Body of pancreas (tissue), 4 donors: Measurements from ENCODE around the gene AGAP1. TPM values are rescaled to one million over a fixed set of nuclear protein-coding genes. Genes with fewer than 3 reads are reported as not detected.
A peak's percentile ranks its signal among the peaks of the same experiment; 100 is the strongest.

ENCODE experiments used
- ATAC-seq: fragments of 150-250 bp; one replicate; pipeline ENCODE4 v1.9.1; 2016
- DNase-seq, 4 donors: peaks; one replicate each; pipeline ENCODE4 v3.0.0-alpha.2; 2019
- H3K27ac ChIP-seq, 4 donors: fragments of 200-600 bp; sonication (generic); 1 replicate in 3 of 4; 2 replicates in 1 of 4; pipeline versions ENCODE4 v1.5.1 to v1.6.1; 2016 to 2019; ENCODE audit warnings: mild to moderate bottlenecking in 1 of 4, mixed read lengths in 1 of 4, moderate library complexity in 1 of 4
- H3K27me3 ChIP-seq, 2 donors: fragments of 200-600 bp; sonication (generic); one replicate each; pipeline ENCODE4 v1.6.0; 2016; ENCODE audit warnings: mild to moderate bottlenecking in 1 of 2
- H3K36me3 ChIP-seq, 2 donors: fragments of 200-600 bp; sonication (generic); replicated peaks in 1 of 2; 2 replicates each; pipeline ENCODE4 v1.5.1; 2016; ENCODE audit warnings: low read depth in 2 of 2; ENCODE audit not compliant: insufficient read depth in 1 of 2
- H3K4me1 ChIP-seq: fragments of 200-600 bp; sonication (generic); one replicate; pipeline ENCODE4 v1.6.0; 2016
- H3K4me3 ChIP-seq, 2 donors: fragments of 200-600 bp; sonication (generic); 1 replicate in 1 of 2; 2 replicates in 1 of 2; pipeline ENCODE4 v1.5.1; 2016 to 2019
- H3K9me3 ChIP-seq, 3 donors: fragments of 200-600 bp; sonication (generic); 1 replicate in 2 of 3; 2 replicates in 1 of 3; pipeline ENCODE4 v1.5.1; 2016
- POLR2A ChIP-seq, 3 donors: fragments of 450-650 bp; IDR thresholded peaks; one replicate each; pipeline ENCODE4 v1.6.1; 2016; ENCODE audit warnings: antibody characterized with exemption in 3 of 3, mild to moderate bottlenecking in 2 of 3
- WGBS, 2 donors: methylation state at CpG; one replicate each; pipeline ENCODE4 v1.1.5; 2017; 5-methylcytosine and 5-hydroxymethylcytosine counted together
- intact Hi-C: fragments of 100-400 bp; cut with DNase I; formaldehyde crosslinking; loops from one replicate; pipeline ENCODE4 v1.15.1; 2023
- total RNA-seq, 2 donors: library from RNA; depleted of rRNA; stranded (reverse); fragments of >200 nt; gene quantifications; one replicate each; pipeline ENCODE4 v1.1.0, GENCODE V29; 2016
- TF ChIP-seq, protein P1 (sequence below), 7 experiments: fragments of 450-650 bp in 4 of 7; fragments of 200-600 bp in 3 of 7; sonication (generic) in 3 of 7; IDR thresholded peaks; one replicate each; pipeline ENCODE4 v1.5.1; 2016 to 2019; ENCODE audit warnings: antibody characterized with exemption in 7 of 7

The AGAP1 gene
- total RNA-seq, 2 donors from 2014 or later, result 21.3 to 32.6 TPM

DNA sequence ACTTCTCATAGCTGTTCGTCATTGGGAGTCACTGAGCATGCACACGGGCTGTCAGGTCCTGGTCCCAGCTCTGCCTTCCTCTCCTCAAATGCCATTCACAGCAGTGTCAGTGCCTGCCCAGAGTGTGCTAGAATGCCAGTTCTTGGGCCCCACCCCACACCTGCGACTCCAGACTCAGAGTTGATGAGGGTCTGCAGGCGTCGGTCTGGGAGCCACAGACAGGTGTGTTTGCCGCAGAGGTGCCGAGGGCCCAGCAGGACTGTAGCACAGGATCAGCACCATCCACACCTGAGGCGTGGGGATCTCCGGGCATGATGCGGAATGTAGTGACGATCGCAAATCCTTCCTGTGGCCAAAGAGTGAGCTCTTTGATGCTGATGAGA lies 56.5 kb downstream of the AGAP1 start:
- no peaks in the 10 kb centered on the region for H3K27me3 ChIP-seq
- H3K36me3 ChIP-seq, result no peaks in the 10 kb centered on the region

DNA sequence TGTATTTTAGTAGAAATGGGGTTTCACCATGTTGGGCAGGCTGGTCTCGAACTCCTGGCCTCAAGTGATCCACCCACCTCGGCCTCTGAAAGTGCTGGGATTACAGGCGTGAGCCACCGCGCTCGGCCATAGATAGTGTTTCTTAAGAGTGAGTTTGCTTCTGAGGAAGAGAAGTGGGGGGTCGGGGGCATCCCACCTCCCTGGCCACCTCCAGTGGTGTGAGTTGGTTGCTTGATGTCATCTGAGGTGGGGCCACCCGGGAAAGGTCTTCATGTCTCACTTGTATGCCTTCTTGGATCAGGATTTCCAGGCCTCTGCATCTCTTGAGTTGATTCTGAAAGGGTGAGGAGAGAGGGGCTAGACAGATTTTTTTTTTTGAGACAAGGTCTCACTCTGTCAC lies 57.1 kb downstream of the AGAP1 start:
- WGBS, 2 donors, result 89 to 95% methylated on average over 8 of the region's 8 CpGs
- ATAC-seq (no peak), DNase-seq (no peak)
- H3K4me3 ChIP-seq, result no peak overlapping the region
- H3K27me3 ChIP-seq, result no peaks in the 10 kb centered on the region
- peaks cover 45% of the 10 kb centered on the region for H3K4me1 ChIP-seq
- no peak overlapping the region for H3K27ac ChIP-seq
- H3K36me3 ChIP-seq, result no peaks in the 10 kb centered on the region
- no peaks in the 10 kb centered on the region for H3K9me3 ChIP-seq
- intact Hi-C loops, result no loop called here
- no peak for TF ChIP-seq POLR2A (IDR thresholded peaks at IDR 0.05)
- TF ChIP-seq, protein P1, sequence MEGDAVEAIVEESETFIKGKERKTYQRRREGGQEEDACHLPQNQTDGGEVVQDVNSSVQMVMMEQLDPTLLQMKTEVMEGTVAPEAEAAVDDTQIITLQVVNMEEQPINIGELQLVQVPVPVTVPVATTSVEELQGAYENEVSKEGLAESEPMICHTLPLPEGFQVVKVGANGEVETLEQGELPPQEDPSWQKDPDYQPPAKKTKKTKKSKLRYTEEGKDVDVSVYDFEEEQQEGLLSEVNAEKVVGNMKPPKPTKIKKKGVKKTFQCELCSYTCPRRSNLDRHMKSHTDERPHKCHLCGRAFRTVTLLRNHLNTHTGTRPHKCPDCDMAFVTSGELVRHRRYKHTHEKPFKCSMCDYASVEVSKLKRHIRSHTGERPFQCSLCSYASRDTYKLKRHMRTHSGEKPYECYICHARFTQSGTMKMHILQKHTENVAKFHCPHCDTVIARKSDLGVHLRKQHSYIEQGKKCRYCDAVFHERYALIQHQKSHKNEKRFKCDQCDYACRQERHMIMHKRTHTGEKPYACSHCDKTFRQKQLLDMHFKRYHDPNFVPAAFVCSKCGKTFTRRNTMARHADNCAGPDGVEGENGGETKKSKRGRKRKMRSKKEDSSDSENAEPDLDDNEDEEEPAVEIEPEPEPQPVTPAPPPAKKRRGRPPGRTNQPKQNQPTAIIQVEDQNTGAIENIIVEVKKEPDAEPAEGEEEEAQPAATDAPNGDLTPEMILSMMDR (IDR thresholded peaks at IDR 0.05), result no peak

More for the DNA sequence above, 56.5 kb downstream of the AGAP1 start:
- no peak overlapping the region for H3K27ac ChIP-seq
- no peaks in the 10 kb centered on the region for H3K9me3 ChIP-seq
- 94 to 95% methylated on average over 7 to 12 of the region's 12 CpGs for WGBS, 2 donors
- intact Hi-C loops, result no loop called here
- TF ChIP-seq POLR2A (IDR thresholded peaks at IDR 0.05), result no peak
- TF ChIP-seq, protein P1 (IDR thresholded peaks at IDR 0.05), result no peak
- H3K4me1 ChIP-seq, result peaks cover 43% of the 10 kb centered on the region
- H3K4me3 ChIP-seq, result no peak overlapping the region
- ATAC-seq, result no peak
- no peak for DNase-seq

DNA sequence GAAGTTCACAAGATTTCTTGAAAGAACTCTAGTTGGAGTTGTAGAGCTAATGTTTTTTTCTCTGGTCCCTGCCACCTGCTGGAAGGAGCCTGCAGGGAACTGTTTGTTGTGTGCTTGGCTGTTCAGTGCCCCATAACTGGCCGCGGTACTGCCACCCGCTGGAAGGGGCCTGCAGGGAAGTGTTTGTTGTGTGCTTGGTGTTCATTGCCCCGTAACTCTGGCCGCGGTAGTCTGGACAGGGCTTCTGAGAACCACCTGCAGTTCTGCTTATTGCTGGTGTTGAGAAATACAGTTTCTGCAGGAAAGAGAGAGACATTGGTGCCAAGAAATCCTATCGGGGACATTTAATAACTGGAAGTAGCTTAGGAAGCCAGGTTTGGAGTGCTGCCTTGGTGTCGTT lies 58.1 kb downstream of the AGAP1 start:
- WGBS, 2 donors, result 7 to 10% methylated on average over 6 to 8 of the region's 8 CpGs
- no peak overlapping the region for H3K4me3 ChIP-seq
- no peak overlapping the region for H3K27ac ChIP-seq
- no peaks in the 10 kb centered on the region for H3K9me3 ChIP-seq
- H3K27me3 ChIP-seq, result no peaks in the 10 kb centered on the region
- TF ChIP-seq POLR2A (IDR thresholded peaks at IDR 0.05), result no peak
- TF ChIP-seq, protein P1 (IDR thresholded peaks at IDR 0.05), result peak; percentile 27 to 74 (median 64)
- intact Hi-C loops, result no loop called here
- peak; percentile 52 to 69 (median 64) for DNase-seq
- H3K4me1 ChIP-seq, result peaks cover 55% of the 10 kb centered on the region
- H3K36me3 ChIP-seq, result no peaks in the 10 kb centered on the region
- peak; percentile 64 for ATAC-seq

DNA sequence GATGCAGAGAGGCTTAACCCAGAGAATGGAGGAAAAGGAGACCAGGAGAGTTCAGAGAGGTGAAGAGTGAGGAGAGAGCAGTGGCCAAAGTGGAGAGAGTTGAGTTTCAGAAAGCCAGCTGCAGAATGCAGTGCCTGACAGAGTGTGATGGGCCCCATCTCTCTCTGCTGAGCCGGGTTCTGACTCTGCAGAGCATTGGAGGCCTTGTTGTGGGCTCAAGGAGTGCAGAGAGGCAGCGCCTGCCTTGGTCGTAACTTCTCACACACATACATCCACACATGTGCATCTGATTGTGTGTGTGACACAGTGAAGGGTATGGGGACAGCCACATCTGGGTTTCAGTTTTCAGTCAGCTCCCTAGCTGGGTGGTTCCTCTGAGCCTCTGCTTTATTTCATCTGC lies 58.8 kb downstream of the AGAP1 start:
- TF ChIP-seq POLR2A (IDR thresholded peaks at IDR 0.05), result no peak
- TF ChIP-seq, protein P1 (IDR thresholded peaks at IDR 0.05), result no peak
- no peak overlapping the region for H3K27ac ChIP-seq
- H3K27me3 ChIP-seq, result no peaks in the 10 kb centered on the region
- 88 to 93% methylated on average over 3 of the region's 3 CpGs for WGBS, 2 donors
- intact Hi-C loops, result no loop called here
- no peak overlapping the region for H3K4me3 ChIP-seq
- no peaks in the 10 kb centered on the region for H3K36me3 ChIP-seq
- H3K4me1 ChIP-seq, result peaks cover 55% of the 10 kb centered on the region
- DNase-seq (no peak), ATAC-seq (no peak)
- no peaks in the 10 kb centered on the region for H3K9me3 ChIP-seq

DNA sequence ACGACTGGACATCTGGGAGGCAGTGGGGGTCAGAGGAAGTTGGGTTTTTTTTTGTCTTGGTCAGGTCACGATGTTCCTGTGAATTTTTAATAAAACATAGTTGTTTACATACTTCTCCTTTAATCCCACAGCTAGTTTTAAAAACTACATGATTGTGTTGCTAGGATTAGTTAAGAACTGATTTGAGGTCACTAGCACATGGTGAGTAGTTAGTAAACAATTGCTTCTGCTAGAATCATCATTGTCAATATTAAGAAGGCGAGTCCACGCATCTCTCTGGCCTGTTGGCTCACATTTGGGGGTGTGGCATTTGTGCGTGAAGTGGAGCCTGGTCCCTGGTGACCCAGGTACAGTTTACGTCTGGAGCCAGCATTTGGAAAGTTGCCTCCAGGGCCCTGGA lies 59.4 kb downstream of the AGAP1 start:
- Histone ChIP-seq H3K27me3 (no peaks in the 10 kb centered on the region), H3K27ac (peak overlapping the region in 3 of 4 donors; percentile 52 to 62 (median 54)), H3K4me1 (peaks cover 55% of the 10 kb centered on the region), H3K9me3 (no peaks in the 10 kb centered on the region), H3K4me3 (no peak overlapping the region), H3K36me3 (no peaks in the 10 kb centered on the region)
- intact Hi-C loops, result no loop called here
- no peak for ATAC-seq
- DNase-seq, result no peak
- TF ChIP-seq, protein P1 (IDR thresholded peaks at IDR 0.05), result no peak
- TF ChIP-seq POLR2A (IDR thresholded peaks at IDR 0.05), result no peak
- WGBS, 2 donors, result 57 to 74% methylated on average over 6 of the region's 6 CpGs
